OCI-LY7 (cell line): Measurements from ENCODE around the gene NELFA.
"Not testable (repeated sequence)": the region's sequence is repeated elsewhere in the genome, so short reads cannot be mapped to it uniquely, and the experiment has no call there.

Experiments
- CTCF ChIP-seq: fragments of 200-600 bp; sonication (generic); conservative IDR thresholded peaks from 2 replicates; pipeline ENCODE4 v1.5.1; 2014; ENCODE audit warnings: mild to moderate bottlenecking, antibody characterized with exemption, low read length, moderate library complexity, mixed read lengths
- EZH2phosphoT487 ChIP-seq: fragments of 200-600 bp; sonication (generic); IDR thresholded peaks from 2 replicates; pipeline ENCODE4 v1.6.1; 2018; ENCODE audit warnings: low read depth, borderline replicate concordance, mild to moderate bottlenecking, mixed run types, antibody characterized with exemption, low read length, moderate library complexity, mixed read lengths

- TF ChIP-seq CTCF, EZH2phosphoT487: not testable (repeated sequence)
Observed at GRCh38 chr4:2027120-2027519, 18.3 kb upstream of the NELFA start.
